GM21717 (cell line): Measurements from ENCODE around the gene AIFM3.
"Not testable (repeated sequence)": the region's sequence is repeated elsewhere in the genome, so short reads cannot be mapped to it uniquely, and the experiment has no call there.

Source experiments
- ATAC-seq: cut with Tn5 transposase; IDR thresholded peaks from one replicate; pipeline ENCODE4 v1.9.1; 2021; ENCODE audit warnings: mild to moderate bottlenecking, moderate library complexity; ENCODE audit not compliant: unreplicated experiment

The AIFM3 gene

DNA sequence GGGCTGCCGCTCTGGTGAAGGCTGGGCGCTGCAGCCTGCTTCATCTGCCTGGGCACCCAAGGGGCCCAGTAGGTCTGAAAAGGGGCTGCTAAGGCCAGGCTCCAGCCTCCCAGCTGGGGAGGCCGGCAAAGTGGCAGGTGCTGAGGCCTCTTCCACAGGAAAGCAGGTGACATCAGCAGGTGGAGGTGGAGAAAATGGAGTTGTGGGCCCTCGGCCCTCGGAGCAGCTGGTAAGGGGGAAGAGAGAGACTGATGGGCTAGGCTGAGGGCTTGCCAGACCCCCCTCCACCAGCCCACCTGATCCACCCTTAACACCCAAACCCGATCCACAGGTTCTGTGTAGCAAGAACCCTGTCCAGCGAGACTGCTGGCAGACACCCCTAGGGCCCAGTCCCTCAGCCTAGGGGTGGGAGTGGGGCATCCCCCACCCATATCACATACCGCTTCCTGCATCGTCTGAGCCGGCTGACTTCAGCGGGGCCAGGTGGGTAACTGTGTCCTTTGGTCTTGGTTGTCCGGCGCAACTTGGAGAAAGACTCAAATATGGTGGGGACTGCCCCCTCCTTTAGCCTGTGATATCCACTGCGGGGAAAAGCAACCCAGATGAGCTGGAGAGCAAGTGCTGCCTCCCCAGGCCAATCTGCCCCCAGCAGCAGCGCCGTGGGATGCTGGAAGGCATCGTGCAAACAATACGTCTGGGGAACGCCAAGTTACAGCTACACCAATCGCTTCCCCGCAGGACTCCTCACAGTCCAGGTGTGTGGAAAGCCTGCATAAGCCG is 33.3 kb downstream of the AIFM3 start:
- ATAC-seq = no peak

DNA sequence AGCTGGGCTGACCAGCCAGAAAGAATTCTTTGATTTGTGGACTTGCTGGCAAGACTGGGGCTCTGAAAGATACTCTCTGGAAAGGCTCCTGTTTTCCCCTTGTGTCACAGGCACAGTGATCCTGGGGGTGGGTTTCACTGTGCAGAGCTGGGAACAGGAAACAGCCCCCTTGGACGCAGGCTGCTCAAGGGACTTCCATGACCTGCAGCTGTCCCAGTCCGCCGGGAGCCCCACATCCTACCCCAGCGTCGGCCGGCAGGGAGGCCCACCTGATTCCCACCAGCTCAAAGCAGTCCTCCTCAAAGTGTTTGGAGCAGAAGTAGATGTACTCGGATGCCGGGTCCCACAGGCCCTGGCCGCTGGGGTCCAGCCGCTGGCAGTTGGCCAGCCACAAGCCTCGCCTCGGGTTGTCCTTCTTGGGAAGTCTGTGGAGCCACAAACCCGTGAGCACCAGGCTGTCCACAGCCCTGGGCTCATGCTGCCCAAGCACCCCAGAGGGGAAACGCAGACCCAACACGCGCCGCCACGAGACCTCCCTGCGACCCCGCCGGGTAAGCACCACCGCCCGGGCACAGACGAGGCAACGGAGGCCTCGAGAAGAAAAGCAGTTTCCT is 34.0 kb downstream of the AIFM3 start:
- ATAC-seq = peak; percentile 20

DNA sequence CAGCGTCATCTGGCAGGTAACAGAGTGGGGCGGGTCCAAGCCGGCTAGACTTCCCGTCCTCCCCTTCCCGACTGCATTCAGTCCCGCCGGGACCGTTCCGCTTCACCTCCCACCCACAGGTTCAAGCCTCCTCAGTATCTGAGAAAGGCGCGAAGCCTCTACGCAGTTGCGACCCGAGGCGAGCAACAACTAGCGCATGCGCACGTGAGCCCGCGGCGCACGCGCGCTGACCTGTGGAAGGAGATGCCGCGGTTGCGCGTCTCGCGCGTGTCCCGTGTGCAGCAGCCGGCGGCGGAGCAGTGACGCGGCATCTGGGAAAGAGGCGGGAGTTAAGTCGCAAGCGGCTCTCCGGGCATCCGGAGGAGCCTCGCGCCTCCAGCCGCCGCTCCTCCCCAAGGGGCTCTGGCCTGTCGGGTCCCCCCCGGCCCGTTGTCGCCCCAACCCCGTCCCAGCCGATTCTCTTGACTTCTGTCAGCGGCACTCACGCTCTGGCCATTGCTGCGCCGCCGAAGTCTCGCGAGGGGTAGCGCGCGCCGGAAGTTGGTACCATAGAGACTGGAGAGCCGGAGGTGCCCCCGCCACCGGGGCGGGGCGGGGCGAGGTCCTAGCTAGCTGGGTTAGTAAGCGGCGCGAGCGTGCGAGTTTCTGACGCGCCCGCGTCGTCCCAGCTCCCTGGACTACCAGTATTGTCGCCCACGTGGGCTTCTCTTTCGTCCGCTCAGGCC is 34.7 kb downstream of the AIFM3 start, which contains the start of gene THAP7:
Gene THAP7 (minus strand): TSS at position 518 of the 725 bp plus-strand sequence. CDS start 207 bp downstream, at position 311.
- ATAC-seq = peak; percentile 71

DNA sequence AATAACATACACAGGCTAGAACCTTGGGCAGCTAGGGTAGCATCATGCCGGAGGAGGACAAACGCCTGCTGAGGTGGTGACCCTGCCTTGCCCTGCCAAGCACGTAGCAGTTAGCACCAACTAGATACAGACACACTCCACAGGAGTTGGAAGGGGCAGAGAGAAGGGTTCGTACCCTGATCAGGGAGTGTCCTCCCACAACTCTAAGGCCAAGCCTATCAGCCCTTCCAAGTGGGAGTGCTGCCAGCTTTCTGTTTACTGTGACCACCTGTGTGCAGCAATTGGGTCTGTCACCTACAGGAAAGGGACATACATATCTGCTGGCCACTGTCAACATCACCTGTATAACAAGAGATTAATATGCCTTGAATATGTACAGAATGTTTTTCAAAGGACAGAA is 36.7 kb downstream of the AIFM3 start:
- no peak for ATAC-seq

DNA sequence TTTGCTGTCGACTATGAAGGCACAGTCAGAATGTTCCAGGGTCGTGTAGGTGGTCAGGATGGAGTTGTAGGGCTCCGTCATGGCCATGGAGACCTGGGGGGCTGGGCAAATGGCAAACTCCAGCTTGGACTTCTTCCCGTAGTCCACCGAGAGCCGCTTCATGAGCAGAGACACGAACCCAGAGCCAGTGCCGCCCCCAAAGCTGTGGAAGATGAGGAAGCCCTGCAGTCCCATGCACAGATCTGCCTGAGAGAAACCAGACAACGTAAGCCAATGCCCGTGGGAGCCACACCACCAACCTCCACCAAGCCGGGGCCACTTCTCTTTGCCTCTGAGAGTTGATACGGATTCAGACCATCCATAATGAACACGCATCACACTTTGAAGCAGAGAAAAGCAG is 42.2 kb downstream of the AIFM3 start:
- ATAC-seq = not testable (repeated sequence)

DNA sequence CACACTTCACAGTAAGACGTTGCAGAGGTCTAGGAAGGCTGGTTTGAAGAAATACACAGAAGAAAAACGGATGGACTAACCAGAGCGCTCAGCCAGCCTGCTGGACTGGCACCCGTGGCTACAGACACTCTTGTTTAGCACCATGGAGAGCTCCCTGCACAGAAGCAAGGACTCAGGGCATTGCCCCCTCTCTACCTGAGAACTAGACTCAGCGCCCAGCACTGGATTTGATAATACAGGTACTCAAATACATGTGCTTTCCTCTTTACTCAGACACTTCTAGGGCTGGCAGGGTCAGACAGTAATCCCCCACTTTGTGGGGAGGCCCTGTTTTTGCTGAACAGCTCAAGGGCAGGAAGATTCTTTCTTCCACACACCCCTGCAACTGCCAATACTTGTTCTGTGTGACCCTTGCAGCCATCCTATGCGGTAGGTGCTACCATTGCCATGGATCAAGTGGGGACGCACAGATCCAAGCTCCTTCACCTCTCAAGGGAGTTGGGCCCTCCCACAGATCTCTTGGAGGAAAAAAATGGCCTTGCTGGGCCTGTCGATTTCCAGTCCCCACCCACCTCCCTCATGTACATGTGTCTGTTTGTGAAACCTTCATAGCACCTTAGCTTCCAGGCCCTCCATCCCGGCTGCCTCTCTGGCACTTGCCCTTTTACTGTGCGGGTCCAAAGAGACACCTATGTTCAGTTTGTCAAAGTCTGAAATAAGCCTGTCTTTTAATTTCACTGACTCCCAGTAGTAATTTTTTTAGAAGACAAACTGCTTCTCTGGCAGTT is 42.8 kb downstream of the AIFM3 start:
- ATAC-seq = no peak

DNA sequence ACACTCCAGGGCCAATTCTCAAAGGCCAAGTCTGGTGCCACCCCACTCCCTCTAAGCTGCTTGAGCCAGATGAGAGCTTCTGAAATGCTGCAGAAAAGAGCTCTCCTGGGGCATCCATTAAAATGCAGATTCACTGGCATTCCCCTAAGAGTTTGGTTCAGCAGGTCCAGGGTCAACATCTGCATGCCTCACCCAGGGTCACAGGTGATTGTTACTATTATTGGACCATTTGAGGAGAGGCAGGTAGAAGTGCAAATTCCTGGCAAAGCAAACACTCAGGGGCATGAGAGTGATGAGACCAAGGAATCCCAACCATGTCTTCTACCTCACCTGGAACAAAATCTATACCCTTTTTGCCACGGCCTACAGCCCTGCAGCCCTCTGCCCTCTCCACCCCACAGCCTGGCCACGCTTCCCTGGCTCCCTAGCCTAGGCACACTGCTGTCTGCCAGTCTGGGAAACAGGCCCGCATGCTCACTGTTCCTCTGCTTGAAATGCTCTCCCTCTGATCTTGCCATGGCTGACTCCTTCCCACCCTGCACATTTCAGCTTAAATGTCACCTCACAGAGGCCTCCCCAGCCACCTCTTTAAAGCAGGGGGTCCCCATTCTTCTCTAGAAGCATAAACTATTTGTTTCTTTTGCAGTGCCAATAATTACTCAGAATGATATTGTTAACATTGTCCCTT is 43.5 kb downstream of the AIFM3 start:
- no peak for ATAC-seq

DNA sequence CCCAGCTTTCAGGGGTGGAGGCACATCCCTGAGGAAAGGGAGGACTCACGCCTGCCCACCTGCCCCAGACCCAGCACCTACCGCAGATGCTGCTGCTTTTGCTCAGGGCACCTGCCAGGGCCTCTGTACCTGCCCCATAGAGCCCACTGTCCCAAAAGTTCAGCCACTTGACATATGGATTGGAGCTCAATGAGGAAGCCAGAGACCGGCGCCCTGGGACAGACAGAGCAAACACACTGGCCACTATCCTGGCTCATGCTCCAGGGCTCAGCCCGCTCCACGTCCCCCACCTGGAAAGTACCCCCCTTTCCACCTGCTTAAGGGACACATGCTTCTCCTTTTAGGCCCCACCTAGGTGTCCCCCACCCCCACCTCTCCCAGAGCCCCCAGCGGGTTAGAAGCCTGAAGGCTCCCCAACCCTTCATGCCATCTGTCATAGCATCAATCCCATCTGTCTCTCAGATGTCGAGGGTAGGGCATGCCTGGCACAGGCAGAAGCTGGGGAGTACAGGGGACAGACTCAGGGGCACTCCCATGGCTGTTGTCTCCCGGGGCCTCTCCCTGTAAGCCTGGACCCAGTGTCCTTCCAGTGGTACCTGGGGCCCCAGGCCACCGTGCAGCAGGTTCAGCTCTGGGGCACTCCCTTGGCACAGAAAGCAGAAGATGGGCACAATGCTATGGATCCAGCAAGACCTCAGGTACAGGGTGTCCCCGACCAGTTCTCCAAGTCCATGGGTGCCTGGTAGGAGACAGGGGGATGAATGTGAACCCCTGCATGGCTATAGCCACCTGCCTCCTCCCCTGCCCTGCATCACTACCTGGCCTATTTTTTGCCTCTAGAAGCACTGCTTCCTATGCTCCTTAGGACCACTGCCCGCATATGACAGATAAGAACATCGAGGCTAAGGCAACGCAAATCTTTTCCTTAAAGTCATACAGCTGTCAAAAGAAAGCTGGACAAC is 45.7 kb downstream of the AIFM3 start:
- ATAC-seq = no peak

DNA sequence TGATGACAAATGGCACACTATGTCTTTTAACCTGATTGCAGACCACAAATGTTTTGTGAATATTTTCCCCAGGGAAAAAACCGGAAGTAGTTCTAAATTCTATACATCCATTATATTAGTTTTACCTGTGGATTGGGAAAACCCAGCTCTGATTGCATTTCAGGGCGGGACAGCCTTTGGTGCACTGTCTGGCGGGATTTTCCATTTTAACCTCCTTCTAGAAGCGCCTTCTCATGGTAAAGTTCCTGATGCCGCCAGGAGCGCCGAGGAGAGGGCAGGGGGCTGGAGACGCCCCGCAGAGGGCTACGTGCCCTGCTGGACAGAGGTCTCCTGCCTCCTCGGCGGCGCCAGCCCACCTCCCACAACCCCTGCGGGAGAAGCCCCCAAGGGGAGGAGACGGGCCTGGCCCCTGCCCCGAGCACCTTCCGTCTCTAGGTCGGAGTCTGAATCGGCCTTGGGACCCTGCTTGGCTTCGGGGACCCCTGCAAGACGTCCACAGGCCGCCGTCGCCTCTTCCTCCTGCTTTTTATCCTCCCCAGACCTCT is 46.7 kb downstream of the AIFM3 start:
- no peak for ATAC-seq

DNA sequence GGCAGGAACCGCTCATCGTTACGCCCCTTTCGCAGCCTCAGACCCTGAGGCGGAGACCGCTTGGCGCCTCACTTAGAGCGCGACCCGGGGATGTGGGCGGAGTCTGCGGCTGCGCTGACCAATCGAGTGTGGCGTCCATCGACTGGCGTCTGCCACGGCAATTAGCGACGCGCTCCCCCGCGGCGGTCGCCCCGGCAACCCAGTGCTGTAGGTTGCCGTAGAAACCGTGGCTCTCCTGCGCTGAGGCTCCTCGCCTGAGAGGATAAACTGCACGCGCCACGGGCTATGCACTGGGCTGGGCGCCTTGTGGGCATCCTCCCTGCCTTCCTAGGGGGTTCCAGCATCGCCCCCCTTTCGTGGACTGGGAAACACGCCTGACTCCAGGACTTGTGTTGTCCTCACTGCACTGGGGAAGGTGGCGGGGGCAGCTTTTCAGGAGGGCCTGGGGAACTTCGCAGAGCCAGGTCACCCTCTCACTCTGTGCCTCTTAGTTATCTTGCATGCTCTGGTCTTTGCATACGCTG is 47.2 kb downstream of the AIFM3 start:
- ATAC-seq = peak; percentile 72

DNA sequence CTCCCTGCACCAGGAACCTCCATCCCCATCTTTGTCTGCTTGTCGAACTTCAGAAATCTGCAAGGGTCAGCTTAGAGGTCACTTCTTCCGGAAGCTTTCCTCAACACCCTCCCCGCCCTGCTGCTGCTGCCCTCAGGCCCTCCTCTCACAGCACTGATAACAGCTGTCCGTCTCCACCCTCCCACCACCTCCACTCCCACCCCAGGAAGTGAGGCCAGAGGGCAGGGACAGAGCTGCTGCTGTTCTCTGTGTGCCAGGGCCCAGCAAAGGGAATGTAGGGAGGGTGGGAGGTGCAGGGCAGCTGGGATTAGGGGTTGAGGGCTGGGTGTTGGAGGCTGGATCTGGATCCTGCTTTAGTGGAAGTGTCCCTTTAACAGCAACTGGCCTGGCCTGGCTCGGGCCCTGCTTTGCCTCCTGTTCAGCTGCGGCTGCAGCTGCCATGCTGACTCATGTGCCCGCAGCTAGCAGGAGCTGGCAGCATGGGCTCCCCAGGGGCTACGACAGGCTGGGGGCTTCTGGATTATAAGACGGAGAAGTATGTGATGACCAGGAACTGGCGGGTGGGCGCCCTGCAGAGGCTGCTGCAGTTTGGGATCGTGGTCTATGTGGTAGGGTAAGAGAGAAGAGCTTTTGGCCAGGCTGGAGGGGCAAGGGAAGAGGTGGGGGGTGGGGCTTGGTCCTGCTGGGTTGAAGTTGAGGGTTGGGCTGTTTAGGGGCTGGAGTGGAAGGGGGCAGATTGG is 47.8 kb downstream of the AIFM3 start, which contains the start of gene P2RX6:
Gene P2RX6 (plus strand): TSS at position 440 of the 740 bp plus-strand sequence. CDS start 10 bp downstream, at position 450.
- no peak for ATAC-seq

DNA sequence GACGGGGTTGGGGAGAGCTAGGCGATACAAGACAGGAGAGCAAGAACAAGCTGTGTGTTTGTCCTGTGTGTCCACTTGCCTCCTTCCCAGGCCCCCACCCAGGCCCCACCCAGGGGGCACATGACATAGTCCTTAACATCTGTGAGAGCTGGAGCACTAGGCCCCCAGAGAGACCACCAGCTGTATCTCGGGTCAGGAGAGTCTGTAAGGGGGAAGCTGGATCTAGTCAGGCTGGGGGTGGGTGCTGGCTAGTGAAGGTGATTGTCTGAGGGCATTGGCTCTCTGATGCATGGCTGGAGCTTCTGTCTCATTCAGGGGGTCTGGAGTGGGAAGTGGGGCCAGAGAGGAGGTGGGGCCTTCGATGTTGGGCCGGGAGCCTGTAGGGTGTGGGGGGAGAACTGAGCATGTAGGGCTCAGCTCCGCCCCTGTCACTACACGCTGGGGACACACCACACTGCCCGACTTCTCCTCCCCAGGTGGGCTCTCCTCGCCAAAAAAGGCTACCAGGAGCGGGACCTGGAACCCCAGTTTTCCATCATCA is 48.5 kb downstream of the AIFM3 start:
- ATAC-seq = no peak

DNA sequence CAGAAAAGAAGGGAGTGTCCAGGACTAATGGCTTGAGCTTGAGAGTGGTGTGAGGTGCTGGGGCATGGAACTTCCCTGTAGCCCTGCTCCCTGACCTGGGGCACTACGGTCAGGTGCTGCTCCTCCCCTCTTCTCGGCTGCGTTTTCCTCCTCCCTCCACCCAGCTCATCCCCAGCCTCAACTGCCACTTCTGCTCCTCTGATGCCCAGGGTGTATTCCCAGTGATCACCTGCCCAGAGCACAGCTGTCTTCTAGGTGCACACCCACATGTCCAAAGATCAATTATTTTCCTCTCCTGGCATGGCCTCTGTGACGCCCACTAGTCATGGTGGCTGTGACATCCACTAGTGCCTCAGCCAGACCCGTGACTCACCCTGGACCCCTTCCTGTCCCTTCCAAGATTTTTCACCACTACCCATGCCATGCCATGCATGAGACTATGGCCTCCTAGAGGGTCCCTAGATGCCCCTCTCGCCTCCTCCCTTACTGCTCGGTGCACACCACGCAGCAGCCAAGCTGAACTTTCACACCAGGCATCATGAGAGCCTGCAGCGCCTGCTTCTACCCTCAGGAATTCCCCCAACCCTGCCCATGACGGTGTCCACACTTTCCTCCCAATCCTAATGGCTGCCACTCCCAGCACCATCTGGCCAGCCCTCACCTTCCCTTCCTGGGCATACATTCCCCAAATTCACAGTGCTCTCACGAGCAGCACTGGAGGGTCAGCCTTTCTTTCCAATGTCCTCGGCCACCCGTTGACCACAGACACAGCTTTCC is 49.8 kb downstream of the AIFM3 start:
- ATAC-seq = no peak

DNA sequence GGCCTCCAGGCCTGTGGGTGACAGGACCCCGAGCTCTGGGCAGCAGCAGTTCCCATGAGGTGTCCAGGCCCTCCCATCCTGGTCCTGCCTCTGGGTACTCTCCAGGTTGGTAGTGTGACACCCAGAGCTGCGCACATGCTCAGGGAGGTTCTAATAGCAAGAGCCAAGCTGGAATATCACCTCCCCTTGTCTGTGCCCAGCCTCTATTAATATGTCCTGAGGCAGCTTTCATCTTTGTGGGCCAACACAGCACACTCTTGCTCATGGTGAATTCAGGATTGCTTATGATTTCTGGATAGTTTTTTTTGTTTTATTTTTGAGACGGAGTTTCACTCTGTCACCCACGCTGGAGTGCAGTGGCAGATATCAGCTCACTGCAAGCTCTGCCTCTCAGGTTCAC is 51.3 kb downstream of the AIFM3 start:
- ATAC-seq = no peak

DNA sequence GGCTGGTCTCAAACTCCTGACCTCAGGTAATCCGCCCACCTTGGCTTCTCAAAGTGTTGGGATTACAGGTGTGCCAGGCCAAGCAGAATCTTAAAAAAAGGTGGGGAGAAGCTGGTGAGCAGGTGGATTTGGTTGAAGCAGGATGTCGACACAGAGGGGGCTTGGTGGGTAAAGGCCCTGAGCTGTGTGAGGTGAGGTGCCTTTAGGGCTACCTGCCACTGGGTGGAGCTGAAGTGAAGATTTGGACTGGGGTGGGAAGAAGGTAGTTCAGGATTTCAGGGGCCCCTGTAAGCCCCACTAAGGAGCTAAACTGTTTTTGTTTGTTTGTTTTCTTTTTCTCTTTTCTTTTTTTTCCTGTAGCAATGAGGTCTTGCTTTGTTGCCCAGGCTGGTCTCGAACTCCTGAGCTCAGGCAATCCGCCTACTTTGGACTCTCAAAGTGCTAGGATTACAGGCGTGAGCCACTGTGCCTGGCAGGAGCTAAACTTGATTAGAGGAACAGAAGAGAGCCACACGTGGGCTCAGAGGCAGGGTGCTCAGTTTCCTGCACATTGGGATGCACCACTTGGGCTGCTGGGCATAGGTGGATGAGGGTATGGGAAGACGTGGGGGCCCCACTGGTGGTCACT is 53.9 kb downstream of the AIFM3 start:
- no peak for ATAC-seq

DNA sequence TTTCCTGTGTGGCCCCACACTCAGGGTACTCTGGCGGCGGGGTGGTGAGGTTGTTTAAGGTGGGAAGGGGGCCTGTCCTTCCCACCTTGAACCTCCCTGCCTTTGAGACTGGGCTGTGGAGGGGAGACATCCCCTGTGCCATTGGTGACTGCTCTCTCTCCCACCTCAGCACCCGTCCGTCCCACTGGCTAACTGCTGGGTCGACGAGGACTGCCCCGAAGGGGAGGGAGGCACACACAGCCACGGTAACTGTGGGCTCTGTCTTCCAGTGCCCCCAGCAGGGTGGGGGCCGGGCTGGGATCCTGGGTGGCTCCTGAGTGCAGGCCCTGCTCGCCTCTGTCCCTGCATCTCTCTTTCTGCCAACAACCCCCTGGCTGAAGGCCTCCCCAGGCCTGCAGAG is 55.5 kb downstream of the AIFM3 start:
- no peak for ATAC-seq
